Measurements from ENCODE around the gene C1orf50.

- no peak for TF ChIP-seq CTCF (conservative IDR thresholded peaks at IDR 0.05)
- TF ChIP-seq EZH2 (IDR thresholded peaks at IDR 0.05; ENCODE audit: low read depth): no peak
Measured at GRCh38 chr1:42723511-42723910, 43.5 kb upstream of the C1orf50 start.

All from PC-9 (cell line).